CD14-positive monocyte (primary cell): ENCODE measurements around the gene CCDC106. TPM values are rescaled to one million over a fixed set of nuclear protein-coding genes. Genes with fewer than 3 reads are reported as not detected.
A peak's percentile ranks its signal among the peaks of the same experiment; 100 is the strongest.

Source experiments
- DNase-seq, 3 donors: peaks; one replicate each; pipeline ENCODE4 v3.0.0-alpha.2; 2011 to 2022
- H2AFZ ChIP-seq: 2 replicates; pipeline ENCODE4 v1.6.0; 2012; ENCODE audit warnings: mild to moderate bottlenecking, low read depth, low read length, inconsistent platforms; ENCODE audit not compliant: insufficient read depth, poor library complexity, severe bottlenecking
- H3K27ac ChIP-seq, 2 donors: 1 replicate in 1 of 2; 2 replicates in 1 of 2; pipeline ENCODE4 v1.5.1; 2012 to 2013; ENCODE audit warnings: low read length in 2 of 2, control low read depth in 1 of 2, inconsistent platforms in 1 of 2, low read depth in 1 of 2, mild to moderate bottlenecking in 1 of 2
- H3K27me3 ChIP-seq, 2 donors: one replicate each; pipeline versions ENCODE4 v1.6.0 to v1.6.1; 2011 to 2013; ENCODE audit warnings: low read length in 2 of 2; ENCODE audit not compliant: control insufficient read depth in 2 of 2, insufficient read depth in 2 of 2
- H3K36me3 ChIP-seq, 2 donors: replicated peaks in 1 of 2; 1 replicate in 1 of 2; 2 replicates in 1 of 2; pipeline versions ENCODE4 v1.5.1 to v1.6.1; 2012 to 2013; ENCODE audit warnings: low read length in 2 of 2, control low read depth in 1 of 2, inconsistent platforms in 1 of 2, mild to moderate bottlenecking in 1 of 2; ENCODE audit not compliant: insufficient read depth in 2 of 2, control insufficient read depth in 1 of 2
- H3K4me1 ChIP-seq, 2 donors: 1 replicate in 1 of 2; 2 replicates in 1 of 2; pipeline versions ENCODE4 v1.5.1 to v1.6.1; 2012 to 2013; ENCODE audit warnings: low read length in 2 of 2, control low read depth in 1 of 2, inconsistent platforms in 1 of 2, mild to moderate bottlenecking in 1 of 2, moderate library complexity in 1 of 2; ENCODE audit not compliant: insufficient read depth in 2 of 2, control insufficient read depth in 1 of 2
- H3K4me2 ChIP-seq: replicated peaks from 2 replicates; pipeline ENCODE3; 2012; ENCODE audit warnings: low read length, moderate library complexity, mild to moderate bottlenecking; ENCODE audit not compliant: poor library complexity, severe bottlenecking; ENCODE audit errors: extremely low read depth
- H3K4me3 ChIP-seq, 3 experiments: fragments of 200-600 bp in 1 of 3; sonication (generic) in 1 of 3; replicated peaks in 1 of 3; 1 replicate in 2 of 3; 2 replicates in 1 of 3; pipeline ENCODE4 v1.5.1; 2011 to 2013; ENCODE audit warnings: low read length in 3 of 3, mild to moderate bottlenecking in 3 of 3, control low read depth in 2 of 3, low read depth in 2 of 3, inconsistent platforms in 1 of 3, moderate library complexity in 1 of 3
- H3K79me2 ChIP-seq: 2 replicates; pipeline ENCODE4 v1.6.0; 2012; ENCODE audit warnings: mild to moderate bottlenecking, control low read depth, inconsistent platforms, low read length, moderate library complexity; ENCODE audit not compliant: insufficient read depth
- H3K9ac ChIP-seq: 2 replicates; pipeline ENCODE4 v1.6.0; 2017; ENCODE audit warnings: low read length, mild to moderate bottlenecking; ENCODE audit not compliant: insufficient read depth, poor library complexity, severe bottlenecking
- H3K9me3 ChIP-seq, 2 donors: replicated peaks in 1 of 2; 1 replicate in 1 of 2; 2 replicates in 1 of 2; pipeline versions ENCODE4 v1.5.1 to v1.6.1; 2012 to 2013; ENCODE audit warnings: low read length in 2 of 2, control low read depth in 1 of 2; ENCODE audit not compliant: control insufficient read depth in 1 of 2, insufficient read depth in 1 of 2
- H4K20me1 ChIP-seq: 2 replicates; pipeline ENCODE4 v1.6.0; 2012; ENCODE audit warnings: mild to moderate bottlenecking, low read length, control low read depth, moderate library complexity; ENCODE audit not compliant: insufficient read depth
- H3K27ac Mint-ChIP-seq, 7 donors: one replicate each; pipeline ENCODE4 v1.8.0; 2020; ENCODE audit warnings: mild to moderate bottlenecking in 7 of 7, mixed read lengths in 7 of 7, moderate library complexity in 6 of 7, inconsistent platforms in 2 of 7
- H3K27me3 Mint-ChIP-seq, 3 donors: one replicate each; pipeline ENCODE4 v1.8.0; 2021 to 2022; ENCODE audit warnings: low read depth in 3 of 3, mild to moderate bottlenecking in 3 of 3, mixed read lengths in 3 of 3, moderate library complexity in 3 of 3, inconsistent platforms in 1 of 3
- H3K36me3 Mint-ChIP-seq, 2 donors: one replicate each; pipeline ENCODE4 v1.8.0; 2020; ENCODE audit warnings: mixed read lengths in 2 of 2, inconsistent platforms in 1 of 2, mild to moderate bottlenecking in 1 of 2
- H3K4me1 Mint-ChIP-seq: one replicate; pipeline ENCODE4 v1.8.0; 2020; ENCODE audit warnings: mild to moderate bottlenecking, mixed read lengths
- H3K4me3 Mint-ChIP-seq, 2 donors: one replicate each; pipeline ENCODE4 v1.8.0; 2020; ENCODE audit warnings: mild to moderate bottlenecking in 2 of 2, mixed read lengths in 2 of 2, moderate library complexity in 1 of 2
- H3K9me3 Mint-ChIP-seq, 7 donors: one replicate each; pipeline ENCODE4 v1.8.0; 2020 to 2022; ENCODE audit warnings: mixed read lengths in 7 of 7, mild to moderate bottlenecking in 6 of 7, moderate library complexity in 6 of 7, inconsistent platforms in 2 of 7
- CTCF ChIP-seq: fragments of 200-600 bp; IDR thresholded peaks from one replicate; pipeline ENCODE4 v1.8.0; 2022; ENCODE audit warnings: antibody characterized with exemption, mild to moderate bottlenecking
- WGBS: methylation state at CpG from one replicate; pipeline ENCODE4 v1.1.5; 2013; ENCODE audit warnings: missing lambda C conversion rate; ENCODE audit not compliant: insufficient coverage; 5-methylcytosine and 5-hydroxymethylcytosine counted together
- intact Hi-C, 2 donors: fragments of 100-400 bp; cut with micrococcal nuclease; formaldehyde crosslinking; loops; one replicate each; pipeline versions ENCODE4 v1.15.0 to v1.15.1; 2023
- polyA plus RNA-seq, 3 donors: library from polyadenylated mRNA; depleted of rRNA in 1 of 3; unstranded in 2 of 3; stranded (reverse) in 1 of 3; fragments of 300-500 nt in 2 of 3; fragments of >200 nt in 1 of 3; fragmentation: Illumina TruSeq in 2 of 3; gene quantifications; 1 replicate in 2 of 3; 2 replicates in 1 of 3; pipeline ENCODE4 v1.2.3, GENCODE V29; 2012 to 2021

Gene CCDC106
- polyA plus RNA-seq, 3 donors = 0.74 to 2.4 (median 1.2) TPM

GRCh38 chr19:55674841-55675660 lies 27.0 kb downstream of the CCDC106 start, which contains the start of gene EPN1:
Gene EPN1, plus strand, starts transcription at chr19:55675226. Its CDS starts 3,402 bp downstream, at chr19:55678628.
- Histone ChIP-seq H3K36me3 (peaks cover 36 to 49% of the 10 kb centered on the region in 2 donors), H3K79me2 (peaks cover 86% of the 10 kb centered on the region), H2AFZ (peak within 1 kb of the TSS; percentile 44), H3K4me2 (peak within 1 kb of the TSS; percentile 92), H3K9ac (peak within 1 kb of the TSS; percentile 84), H4K20me1 (peaks cover 81% of the 10 kb centered on the region), H3K4me1 (peaks cover 51% of the 10 kb centered on the region in 2 donors), H3K9me3 (no peaks in the 10 kb centered on the region), H3K27me3 (no peaks in the 10 kb centered on the region), H3K4me3 (peak within 1 kb of the TSS; percentile 81 to 93 (median 83)), H3K27ac (peak within 1 kb of the TSS; percentile 71 to 87)
- peak within 1 kb of the TSS; percentile 93 to 99 for H3K4me3 Mint-ChIP-seq
- H3K27me3 Mint-ChIP-seq = no peaks in the 10 kb centered on the region
- no peak for TF ChIP-seq CTCF
- WGBS = under 1% methylated on average over 95 of the region's 101 CpGs
- peaks cover 58 to 67% of the 10 kb centered on the region in 2 donors for H3K36me3 Mint-ChIP-seq
- H3K9me3 Mint-ChIP-seq = no peaks in the 10 kb centered on the region
- H3K27ac Mint-ChIP-seq = peak within 1 kb of the TSS; percentile 95 to 98 (median 96)
- H3K4me1 Mint-ChIP-seq = peaks cover 57% of the 10 kb centered on the region
- intact Hi-C loops = loop anchor here in 1 of 2 donors (2.0 kb wide), 1 partner anchor 40 kb away; no protein-coding TSS in a partner anchor
- peak; percentile 96 to 98 (median 96) for DNase-seq

- Histone ChIP-seq H2AFZ (peak overlapping the region; percentile 44), H3K27ac (peak overlapping the region; percentile 67 to 87), H3K9me3 (no peaks in the 10 kb centered on the region), H4K20me1 (peaks cover 81% of the 10 kb centered on the region), H3K9ac (peak overlapping the region; percentile 84), H3K36me3 (peaks cover 36 to 49% of the 10 kb centered on the region in 2 donors), H3K27me3 (no peaks in the 10 kb centered on the region), H3K4me3 (peak overlapping the region; percentile 81 to 93 (median 83)), H3K4me1 (peaks cover 55 to 59% of the 10 kb centered on the region in 2 donors), H3K79me2 (peaks cover 86% of the 10 kb centered on the region), H3K4me2 (peak overlapping the region; percentile 92)
- peaks cover 58 to 67% of the 10 kb centered on the region in 2 donors for H3K36me3 Mint-ChIP-seq
- intact Hi-C loops = loop anchor here in 1 of 2 donors (1.0 to 2.0 kb wide), 3 partner anchors 21 to 77 kb away; partner anchors contain the start of genes FIZ1 and U2AF2
- peak overlapping the region; percentile 93 to 99 for H3K4me3 Mint-ChIP-seq
- no peak for DNase-seq
- TF ChIP-seq CTCF = no peak
- no peaks in the 10 kb centered on the region for H3K27me3 Mint-ChIP-seq
- peaks cover 64% of the 10 kb centered on the region for H3K4me1 Mint-ChIP-seq
- no peaks in the 10 kb centered on the region for H3K9me3 Mint-ChIP-seq
- H3K27ac Mint-ChIP-seq = peak overlapping the region; percentile 95 to 98 (median 96)
- WGBS = 20% methylated on average over 2 of the region's 16 CpGs
Measured at GRCh38 chr19:55675661-55676354, 27.8 kb downstream of the CCDC106 start.
